HG03354 (cell line): Measurements from ENCODE around the gene ANKRD36.
"Not testable (repeated sequence)": the region's sequence is repeated elsewhere in the genome, so short reads cannot be mapped to it uniquely, and the experiment has no call there.

Experiments
- ATAC-seq: cut with Tn5 transposase; IDR thresholded peaks from one replicate; pipeline ENCODE4 v1.9.1; 2021; ENCODE audit warnings: mild to moderate bottlenecking; ENCODE audit not compliant: unreplicated experiment, poor library complexity, severe bottlenecking

Gene ANKRD36

GRCh38 chr2:97113050-97113881, at the start of gene ANKRD36:
ANKRD36 (plus strand) TSS chr2:97113153; CDS start chr2:97113740, 587 bp downstream.
- peak; percentile 96 for ATAC-seq

- not testable (repeated sequence) for ATAC-seq
Measured at GRCh38 chr2:97066030-97066429, 46.9 kb upstream of the ANKRD36 start.

GRCh38 chr2:97067279-97068004, 45.5 kb upstream of the ANKRD36 start:
- ATAC-seq = no peak

- ATAC-seq = no peak
Measured at GRCh38 chr2:97068074-97068473, 44.9 kb upstream of the ANKRD36 start.

GRCh38 chr2:97068722-97069121, 44.2 kb upstream of the ANKRD36 start:
- not testable (repeated sequence) for ATAC-seq

- not testable (repeated sequence) for ATAC-seq
Measured at GRCh38 chr2:97070915-97071314, 42.0 kb upstream of the ANKRD36 start.

GRCh38 chr2:97077213-97077612, 35.7 kb upstream of the ANKRD36 start:
- ATAC-seq = not testable (repeated sequence)

GRCh38 chr2:97080855-97081254, 32.1 kb upstream of the ANKRD36 start:
- ATAC-seq = not testable (repeated sequence)

GRCh38 chr2:97082206-97082605, 30.7 kb upstream of the ANKRD36 start:
- ATAC-seq = not testable (repeated sequence)

- not testable (repeated sequence) for ATAC-seq
Measured at GRCh38 chr2:97083516-97083915, 29.4 kb upstream of the ANKRD36 start.

- ATAC-seq = not testable (repeated sequence)
Measured at GRCh38 chr2:97085093-97085492, 27.9 kb upstream of the ANKRD36 start.

- not testable (repeated sequence) for ATAC-seq
Measured at GRCh38 chr2:97088706-97089105, 24.2 kb upstream of the ANKRD36 start.

- ATAC-seq = not testable (repeated sequence)
Measured at GRCh38 chr2:97092946-97093345, 20.0 kb upstream of the ANKRD36 start.

GRCh38 chr2:97093983-97094771, 18.8 kb upstream of the ANKRD36 start:
- peak; percentile 31 for ATAC-seq

GRCh38 chr2:97094772-97095611, 18.0 kb upstream of the ANKRD36 start, which contains the start of gene FAHD2B:
FAHD2B (minus strand) TSS chr2:97094882; CDS start chr2:97091706, 3,176 bp downstream.
- peak; percentile 93 for ATAC-seq

- ATAC-seq = no peak
Measured at GRCh38 chr2:97095661-97096060, 17.3 kb upstream of the ANKRD36 start.

GRCh38 chr2:97098786-97099372, 14.1 kb upstream of the ANKRD36 start:
- not testable (repeated sequence) for ATAC-seq

- ATAC-seq = not testable (repeated sequence)
Measured at GRCh38 chr2:97106878-97107277, 6.1 kb upstream of the ANKRD36 start.

GRCh38 chr2:97111246-97111645, 1.7 kb upstream of the ANKRD36 start:
- not testable (repeated sequence) for ATAC-seq
